HCT116 (cell line): ENCODE measurements around the gene DNAAF8. TPM values are rescaled to one million over a fixed set of nuclear protein-coding genes. Genes with fewer than 3 reads are reported as not detected.
A peak's percentile ranks its signal among the peaks of the same experiment; 100 is the strongest.

Source experiments
- ATAC-seq: fragments of 200-7000 bp; cut with Tn5 transposase; 2 replicates; pipeline ENCODE4 v1.9.1; 2020; ENCODE audit warnings: mild to moderate bottlenecking, moderate library complexity
- BruUV-seq: library from RNA; stranded (reverse); fragments of 400-500 nt; replicated peaks from 2 replicates; lab custom pipeline; 2021; lab: Mats Ljungman, UMichigan
- CTCF ChIA-PET: fragments of 300-600 bp; sonication (Branson Sonifier 250); formaldehyde crosslinking; loops from one replicate; lab custom pipeline; 2021; ENCODE audit warnings: antibody characterized with exemption; lab: Charles Lee
- POLR2A ChIA-PET: fragments of 300-600, 350-600 bp; sonication (Branson Sonifier 250); formaldehyde crosslinking; loops from one replicate; lab custom pipeline; 2021; ENCODE audit warnings: antibody characterized with exemption; lab: Charles Lee
- RAD21 ChIA-PET, 2 experiments: fragments of 300-600 bp; sonication (Branson Sonifier 250); formaldehyde crosslinking; loops; one replicate each; lab custom pipeline; 2023; ENCODE audit warnings: low total read pairs in 2 of 2; ENCODE audit not compliant: uncharacterized antibody in 2 of 2, unreplicated experiment in 2 of 2, low non-redundant PET in 1 of 2; lab: Charles Lee
- DNase-seq: peaks from one replicate; pipeline ENCODE4 v3.0.0-alpha.2; 2010; ENCODE audit warnings: low read depth, low spot score
- H2AFZ ChIP-seq: fragments of 200-600 bp; shearing (Covaris generic), sonication (generic); 2 replicates; pipeline ENCODE4 v1.6.1; 2017; ENCODE audit warnings: low read depth, mixed run types, mixed read lengths, antibody characterized with exemption, low read length; ENCODE audit not compliant: poor library complexity, severe bottlenecking
- H3K27ac ChIP-seq: 2 replicates; pipeline ENCODE4 v1.5.1; 2012; ENCODE audit warnings: low read depth, low read length
- H3K27me3 ChIP-seq: fragments of 200-600 bp; sonication (generic); 2 replicates; pipeline ENCODE4 v1.6.1; 2016; ENCODE audit warnings: mixed run types, low read length, mixed read lengths; ENCODE audit not compliant: insufficient read depth
- H3K36me3 ChIP-seq, 2 experiments: fragments of 200-500 bp in 1 of 2; fragments of 200-600 bp in 1 of 2; sonication (Bioruptor generic) in 1 of 2; sonication (generic) in 1 of 2; 2 replicates each; pipeline versions ENCODE4 v1.5.1 to v1.6.1; 2014 to 2016; ENCODE audit warnings: low read length in 2 of 2, inconsistent platforms in 1 of 2, mixed read lengths in 1 of 2, mixed run types in 1 of 2; ENCODE audit not compliant: insufficient read depth in 2 of 2, control insufficient read depth in 1 of 2
- H3K4me1 ChIP-seq, 2 experiments: fragments of 200-600 bp in 1 of 2; sonication (generic) in 1 of 2; 2 replicates each; pipeline versions ENCODE4 v1.5.1 to v1.6.1; 2012 to 2017; ENCODE audit warnings: low read length in 2 of 2, inconsistent platforms in 1 of 2, mild to moderate bottlenecking in 1 of 2, mixed read lengths in 1 of 2, mixed run types in 1 of 2, moderate library complexity in 1 of 2; ENCODE audit not compliant: insufficient read depth in 2 of 2, control insufficient read depth in 1 of 2
- H3K4me2 ChIP-seq: fragments of 200-600 bp; sonication (generic); 2 replicates; pipeline ENCODE4 v1.6.1; 2017; ENCODE audit warnings: mixed run types, low read length, mixed read lengths
- H3K4me3 ChIP-seq, 2 experiments: fragments of 200-600 bp in 1 of 2; sonication (generic) in 1 of 2; replicated peaks in 1 of 2; 2 replicates each; pipeline ENCODE4 v1.5.1; 2011 to 2016; ENCODE audit warnings: low read length in 2 of 2, control low read depth in 1 of 2, low read depth in 1 of 2, mild to moderate bottlenecking in 1 of 2, mixed read lengths in 1 of 2, mixed run types in 1 of 2
- H3K79me2 ChIP-seq: fragments of 200-600 bp; sonication (generic); 2 replicates; pipeline ENCODE4 v1.6.1; 2017; ENCODE audit warnings: mild to moderate bottlenecking, mixed run types, low read length, moderate library complexity, mixed read lengths; ENCODE audit not compliant: insufficient read depth
- H3K9ac ChIP-seq: fragments of 200-600 bp; sonication (generic); 2 replicates; pipeline ENCODE4 v1.6.1; 2016; ENCODE audit warnings: low read length, mixed read lengths
- H3K9me2 ChIP-seq: fragments of 200-600 bp; sonication (generic), shearing (Covaris generic); 2 replicates; pipeline ENCODE4 v1.6.1; 2017; ENCODE audit warnings: mixed run types, mild to moderate bottlenecking, moderate library complexity; ENCODE audit not compliant: insufficient read depth
- H3K9me3 ChIP-seq, 2 experiments: fragments of 200-500 bp in 1 of 2; fragments of 200-600 bp in 1 of 2; sonication (Bioruptor generic) in 1 of 2; sonication (generic) in 1 of 2; 2 replicates each; pipeline ENCODE4 v1.6.1; 2014 to 2017; ENCODE audit warnings: low read length in 2 of 2, mixed read lengths in 2 of 2, inconsistent platforms in 1 of 2, low read depth in 1 of 2, mild to moderate bottlenecking in 1 of 2, mixed run types in 1 of 2, moderate library complexity in 1 of 2; ENCODE audit not compliant: control insufficient read depth in 1 of 2, insufficient read depth in 1 of 2
- H4K20me1 ChIP-seq: fragments of 200-600 bp; sonication (generic), shearing (Covaris generic); 2 replicates; pipeline ENCODE4 v1.6.1; 2017; ENCODE audit warnings: mixed run types, mild to moderate bottlenecking, moderate library complexity; ENCODE audit not compliant: insufficient read depth
- ATF3 ChIP-seq: IDR thresholded peaks from 2 replicates; pipeline ENCODE4 v1.6.1; 2012
- CBX3 ChIP-seq: IDR thresholded peaks from 2 replicates; pipeline ENCODE4 v1.6.1; 2012; ENCODE audit warnings: low read depth
- CEBPB ChIP-seq: IDR thresholded peaks from 2 replicates; pipeline ENCODE4 v1.6.1; 2012; ENCODE audit warnings: low read depth
- CTCF ChIP-seq, 3 experiments: fragments of 200-600 bp in 1 of 3; sonication (generic) in 1 of 3; IDR thresholded peaks in 2 of 3; conservative IDR thresholded peaks in 1 of 3; 2 replicates each; pipeline ENCODE4 v1.5.1; 2012 to 2017; ENCODE audit warnings: low read depth in 2 of 3, low read length in 2 of 3, antibody characterized with exemption in 1 of 3, borderline replicate concordance in 1 of 3, control low read depth in 1 of 3, mild to moderate bottlenecking in 1 of 3, mixed read lengths in 1 of 3, mixed run types in 1 of 3, moderate library complexity in 1 of 3; ENCODE audit not compliant: insufficient read depth in 1 of 3
- EGR1 ChIP-seq: IDR thresholded peaks from 2 replicates; pipeline ENCODE4 v1.6.1; 2012; ENCODE audit warnings: low read depth
- ELF1 ChIP-seq: IDR thresholded peaks from 2 replicates; pipeline ENCODE4 v1.6.1; 2012; ENCODE audit warnings: low read depth, borderline replicate concordance
- EZH2 ChIP-seq: fragments of 200-600 bp; sonication (generic); IDR thresholded peaks from 2 replicates; pipeline ENCODE4 v1.6.1; 2017; ENCODE audit warnings: antibody characterized with exemption, mixed run types
- EZH2phosphoT487 ChIP-seq: fragments of 200-600 bp; IDR thresholded peaks from 2 replicates; pipeline ENCODE4 v1.6.1; 2018; ENCODE audit warnings: antibody characterized with exemption, borderline replicate concordance
- FOSL1 ChIP-seq: IDR thresholded peaks from 2 replicates; pipeline ENCODE4 v1.6.1; 2012; ENCODE audit warnings: low read depth
- JUND ChIP-seq: IDR thresholded peaks from 2 replicates; pipeline ENCODE4 v1.6.1; 2012
- MAX ChIP-seq: IDR thresholded peaks from 2 replicates; pipeline ENCODE4 v1.6.1; 2012
- POLR2A ChIP-seq: IDR thresholded peaks from 2 replicates; pipeline ENCODE4 v1.7.0; 2011; ENCODE audit warnings: borderline replicate concordance; ENCODE audit not compliant: insufficient read depth, insufficient read length; ENCODE audit errors: extremely low read depth
- POLR2AphosphoS5 ChIP-seq: IDR thresholded peaks from 2 replicates; pipeline ENCODE4 v1.6.1; 2011; ENCODE audit warnings: mild to moderate bottlenecking, low read depth, low read length, moderate library complexity
- RAD21 ChIP-seq: IDR thresholded peaks from 2 replicates; pipeline ENCODE4 v1.6.1; 2012; ENCODE audit warnings: low read depth, mild to moderate bottlenecking
- REST ChIP-seq: IDR thresholded peaks from 2 replicates; pipeline ENCODE4 v1.6.1; 2012; ENCODE audit warnings: low read depth
- SIN3A ChIP-seq: IDR thresholded peaks from 2 replicates; pipeline ENCODE4 v1.6.1; 2012; ENCODE audit warnings: low read depth
- SP1 ChIP-seq: IDR thresholded peaks from 2 replicates; pipeline ENCODE4 v1.6.1; 2012; ENCODE audit warnings: low read depth
- SRF ChIP-seq: IDR thresholded peaks from 2 replicates; pipeline ENCODE4 v1.6.1; 2012; ENCODE audit warnings: low read depth
- TCF7L2 ChIP-seq: IDR thresholded peaks from 2 replicates; pipeline ENCODE4 v1.7.0; 2011; ENCODE audit warnings: borderline replicate concordance, inconsistent platforms; ENCODE audit not compliant: insufficient read depth, insufficient read length; ENCODE audit errors: extremely low read depth
- YY1 ChIP-seq: IDR thresholded peaks from 2 replicates; pipeline ENCODE4 v1.6.1; 2011; ENCODE audit warnings: low read length, low read depth, moderate library complexity, mild to moderate bottlenecking; ENCODE audit not compliant: insufficient replicate concordance; ENCODE audit errors: extremely low read depth
- ZFX ChIP-seq: fragments of 450-650 bp; IDR thresholded peaks from 2 replicates; pipeline ENCODE4 v1.6.1; 2017
- ZNF274 ChIP-seq: fragments of 200-500 bp; sonication (Bioruptor generic); IDR thresholded peaks from 2 replicates; pipeline ENCODE4 v1.6.1; 2014; ENCODE audit warnings: mild to moderate bottlenecking, low read depth, low read length, inconsistent platforms
- intact Hi-C: fragments of 100-400 bp; cut with micrococcal nuclease; formaldehyde crosslinking; loops from 2 replicates; pipeline ENCODE4 v1.10.0; 2022
- total RNA-seq: library from RNA; stranded (reverse); gene quantifications from one replicate; pipeline ENCODE4 v1.2.1, GENCODE V29; 2021; ENCODE audit not compliant: unreplicated experiment

Gene DNAAF8
- total RNA-seq, 1 experiment from 2014 or later: 1.0 TPM

GRCh38 chr16:4766875-4767628 lies 32.7 kb downstream of the DNAAF8 start, which contains the start of gene ZNF500:
Gene ZNF500, minus strand, starts transcription at chr16:4767162. Its CDS starts 1,184 bp downstream, at chr16:4765978.
- intact Hi-C loops: loop anchor here (2.0 to 5.0 kb wide), 2 partner anchors 32 to 180 kb away; partner anchors contain the start of genes ANKS3 and DNAAF8
- peaks cover 21% of the 10 kb centered on the region; the same call in 1 of the 2 replicates for H3K79me2 ChIP-seq
- H3K4me2 ChIP-seq: peak within 1 kb of the TSS; percentile 82
- peaks cover 8 to 10% of the 10 kb centered on the region in 2 experiments; a peak in 3 of 4 replicates for H3K36me3 ChIP-seq
- H3K9me3 ChIP-seq: no peaks in the 10 kb centered on the region
- H3K4me3 ChIP-seq: peak within 1 kb of the TSS; percentile 92 to 93
- H3K27ac ChIP-seq: peak within 1 kb of the TSS; percentile 56
- H2AFZ ChIP-seq: no peak within 1 kb of the TSS
- peak; percentile 87 for ATAC-seq
- ChIA-PET RAD21 (interaction anchor here in 1 of 2 experiments (1.2 kb wide), 1 partner anchor 36 kb away, joined by 3 read pairs; the partner anchor contains the start of gene ROGDI), POLR2A (interaction anchor here (0.7 kb wide), 1 partner anchor 547 kb away, joined by 3 read pairs; no protein-coding TSS in a partner anchor), CTCF (no interaction called here)
- no peaks in the 10 kb centered on the region for H3K27me3 ChIP-seq
- H3K9ac ChIP-seq: peak within 1 kb of the TSS; percentile 91
- no peaks in the 10 kb centered on the region for H4K20me1 ChIP-seq
- H3K4me1 ChIP-seq: peaks cover 12 to 23% of the 10 kb centered on the region in 2 experiments
- no peaks in the 10 kb centered on the region for H3K9me2 ChIP-seq
- peak; percentile 90 for DNase-seq
- BruUV-seq: no TSS peak
- no peak for TF ChIP-seq JUND
- TF ChIP-seq CEBPB: no peak
- no peak for TF ChIP-seq TCF7L2
- no peak for TF ChIP-seq RAD21
- peak; percentile 81 for TF ChIP-seq POLR2A
- TF ChIP-seq FOSL1: no peak
- TF ChIP-seq POLR2AphosphoS5: peak; percentile 80
- no peak for TF ChIP-seq ZNF274
- no peak for TF ChIP-seq REST
- TF ChIP-seq YY1: no peak
- no peak for TF ChIP-seq EZH2
- TF ChIP-seq CBX3: no peak
- no peak for TF ChIP-seq EZH2phosphoT487
- no peak for TF ChIP-seq CTCF (IDR thresholded peaks at IDR 0.05 in 2 of 3, conservative IDR thresholded peaks at IDR 0.05 in 1 of 3; ENCODE audit: borderline replicate concordance in 1 of 3, insufficient read depth in 1 of 3, low read depth in 2 of 3, low read length in 2 of 3)
- no peak for TF ChIP-seq ATF3
- TF ChIP-seq SP1: peak; percentile 94
- TF ChIP-seq ELF1: no peak
- TF ChIP-seq ZFX: peak; percentile 99; the same call in 1 of the 2 replicates
- no peak for TF ChIP-seq SRF
- peak; percentile 86 for TF ChIP-seq MAX
- TF ChIP-seq SIN3A: peak; percentile 74
- peak; percentile 80 for TF ChIP-seq EGR1
